Vagina (tissue), 2 donors: ENCODE data around the gene TRDMT1. TPM values are rescaled to one million over a fixed set of nuclear protein-coding genes. Genes with fewer than 3 reads are reported as not detected.

Source experiments
- DNase-seq, 2 donors: peaks; one replicate each; pipeline ENCODE4 v3.0.0-alpha.2; 2017; ENCODE audit errors: extremely low spot score in 2 of 2
- H3K27ac ChIP-seq: fragments of 200-600 bp; sonication (generic); one replicate; pipeline ENCODE4 v1.5.1; 2019
- H3K27me3 ChIP-seq: fragments of 200-600 bp; sonication (generic); one replicate; pipeline ENCODE4 v1.5.1; 2019
- H3K36me3 ChIP-seq, 2 donors: fragments of 200-600 bp; sonication (generic); one replicate each; pipeline ENCODE4 v1.5.1; 2017 to 2019
- H3K4me1 ChIP-seq: fragments of 200-600 bp; sonication (generic); one replicate; pipeline ENCODE4 v1.5.1; 2019
- H3K4me3 ChIP-seq, 2 donors: fragments of 200-600 bp; sonication (generic); 1 replicate in 1 of 2; 2 replicates in 1 of 2; pipeline ENCODE4 v1.5.1; 2016 to 2019
- H3K9me3 ChIP-seq: fragments of 200-600 bp; sonication (generic); one replicate; pipeline ENCODE4 v1.5.1; 2019
- CTCF ChIP-seq, 3 experiments: fragments of 450-650 bp in 2 of 3; fragments of 200-600 bp in 1 of 3; sonication (generic) in 1 of 3; IDR thresholded peaks; one replicate each; pipeline ENCODE4 v1.5.1; 2017 to 2019; ENCODE audit warnings: antibody characterized with exemption in 3 of 3, mild to moderate bottlenecking in 2 of 3, moderate library complexity in 2 of 3
- POLR2A ChIP-seq, 2 donors: fragments of 450-650 bp; IDR thresholded peaks; one replicate each; pipeline ENCODE4 v1.6.1; 2017; ENCODE audit warnings: antibody characterized with exemption in 2 of 2, mild to moderate bottlenecking in 2 of 2, moderate library complexity in 2 of 2
- POLR2AphosphoS5 ChIP-seq, 2 donors: sonication (generic); formaldehyde crosslinking; IDR thresholded peaks; one replicate each; pipeline ENCODE4 v1.9.0; 2017; ENCODE audit warnings: antibody characterized with exemption in 2 of 2, mild to moderate bottlenecking in 2 of 2, low read depth in 1 of 2; ENCODE audit not compliant: insufficient read depth in 1 of 2
- intact Hi-C: fragments of 100-400 bp; cut with DNase I; formaldehyde crosslinking; loops from one replicate; pipeline ENCODE4 v1.15.1; 2023
- total RNA-seq: library from RNA; depleted of rRNA; stranded (reverse); fragments of >200 nt; gene quantifications from one replicate; pipeline ENCODE4 v1.2.3, GENCODE V29; 2016

TRDMT1 gene
- total RNA-seq, 1 donor from 2014 or later, result 6.1 TPM

GRCh38 chr10:17206210-17206709, 4.8 kb upstream of the TRDMT1 start:
- H3K27ac ChIP-seq, result no peak overlapping the region

GRCh38 chr10:17203416-17203815, 1.9 kb upstream of the TRDMT1 start:
- Histone ChIP-seq H3K4me1 (peaks cover 25% of the 10 kb centered on the region), H3K27ac (no peak overlapping the region), H3K9me3 (no peaks in the 10 kb centered on the region), H3K36me3 (no peaks in the 10 kb centered on the region), H3K4me3 (no peak overlapping the region), H3K27me3 (no peaks in the 10 kb centered on the region)
- no peak for DNase-seq
- intact Hi-C loops, result no loop called here
- TF ChIP-seq CTCF (IDR thresholded peaks at IDR 0.05) (no peak), POLR2A (IDR thresholded peaks at IDR 0.05) (no peak), POLR2AphosphoS5 (IDR thresholded peaks at IDR 0.05; ENCODE audit: insufficient read depth in 1 of 2, low read depth in 1 of 2) (no peak)

More at GRCh38 chr10:17206210-17206709, 4.8 kb upstream of the TRDMT1 start:
- H3K9me3 ChIP-seq, result no peaks in the 10 kb centered on the region
- DNase-seq, result no peak
- H3K36me3 ChIP-seq, result no peaks in the 10 kb centered on the region
- no peaks in the 10 kb centered on the region for H3K27me3 ChIP-seq
- peaks cover 5% of the 10 kb centered on the region for H3K4me1 ChIP-seq
- TF ChIP-seq POLR2A (IDR thresholded peaks at IDR 0.05) (no peak), POLR2AphosphoS5 (IDR thresholded peaks at IDR 0.05; ENCODE audit: insufficient read depth in 1 of 2, low read depth in 1 of 2) (no peak)
- no peak overlapping the region for H3K4me3 ChIP-seq
- intact Hi-C loops, result no loop called here

DNA sequence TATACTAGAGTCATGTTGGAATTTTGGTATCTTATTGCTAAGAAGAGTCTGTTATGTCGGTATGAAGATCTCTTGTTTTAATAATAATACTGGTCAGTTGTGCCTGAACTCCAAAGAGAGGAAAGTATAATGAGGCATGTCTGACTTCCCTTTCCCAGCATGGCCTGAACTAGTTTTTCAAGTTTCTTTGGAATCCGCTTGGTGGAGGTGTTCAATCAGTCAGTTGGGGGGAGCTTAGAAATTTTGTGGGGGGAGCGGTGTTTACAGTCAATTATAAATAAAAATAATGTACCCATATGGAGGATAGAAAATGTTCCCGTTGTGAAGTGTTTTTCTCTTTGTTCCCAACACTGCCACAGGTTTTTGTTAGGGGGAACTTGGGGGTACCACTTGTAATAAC, 1.5 kb upstream of the TRDMT1 start:
- no peaks in the 10 kb centered on the region for H3K27me3 ChIP-seq
- H3K9me3 ChIP-seq, result no peaks in the 10 kb centered on the region
- peaks cover 25% of the 10 kb centered on the region for H3K4me1 ChIP-seq
- TF ChIP-seq POLR2A (IDR thresholded peaks at IDR 0.05) (no peak), POLR2AphosphoS5 (IDR thresholded peaks at IDR 0.05; ENCODE audit: insufficient read depth in 1 of 2, low read depth in 1 of 2) (no peak), CTCF (IDR thresholded peaks at IDR 0.05) (no peak)
- H3K4me3 ChIP-seq, result no peak overlapping the region
- no peaks in the 10 kb centered on the region for H3K36me3 ChIP-seq
- DNase-seq, result no peak
- H3K27ac ChIP-seq, result no peak overlapping the region
- intact Hi-C loops, result no loop called here

DNA sequence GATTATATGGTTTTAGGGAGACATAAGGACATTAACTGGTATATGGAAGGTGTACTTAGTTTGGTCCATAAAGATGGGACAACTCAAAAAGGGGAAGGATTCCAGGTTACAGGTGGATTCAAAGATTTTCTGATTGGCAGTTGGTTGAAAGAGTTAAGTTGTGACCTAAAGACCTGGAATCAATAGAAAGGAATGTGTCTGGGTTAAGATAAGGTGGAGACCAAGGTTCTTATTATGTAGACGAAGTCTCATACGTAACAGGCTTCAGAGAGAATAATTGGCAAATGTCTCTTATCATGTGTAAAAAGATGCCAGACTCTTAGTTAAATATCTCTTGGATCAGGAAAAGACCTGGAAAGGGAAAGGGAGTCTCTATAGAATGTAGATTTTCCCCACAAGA, 1.0 kb upstream of the TRDMT1 start:
- DNase-seq, result no peak
- TF ChIP-seq CTCF (IDR thresholded peaks at IDR 0.05), result no peak
- TF ChIP-seq POLR2A (IDR thresholded peaks at IDR 0.05), result no peak
- TF ChIP-seq POLR2AphosphoS5 (IDR thresholded peaks at IDR 0.05; ENCODE audit: insufficient read depth in 1 of 2, low read depth in 1 of 2), result no peak

DNA sequence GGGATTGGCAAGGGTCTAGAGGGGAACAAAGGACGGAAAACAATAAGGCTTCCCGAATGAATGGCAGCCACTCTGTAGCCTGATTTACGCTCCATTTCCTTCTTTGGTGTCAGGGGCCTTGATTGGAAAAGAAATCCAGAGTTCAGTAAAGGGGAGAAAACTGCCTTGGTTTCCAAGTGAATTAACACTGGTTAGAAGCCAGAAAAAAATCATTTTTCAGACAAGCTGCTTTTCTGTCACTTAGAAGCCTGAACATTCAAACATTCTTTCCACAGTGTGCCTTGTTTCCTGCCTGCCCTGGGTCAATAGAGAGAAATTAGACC, 283 bp upstream of the TRDMT1 start:
- TF ChIP-seq POLR2AphosphoS5 (IDR thresholded peaks at IDR 0.05; ENCODE audit: insufficient read depth in 1 of 2, low read depth in 1 of 2) (no peak), POLR2A (IDR thresholded peaks at IDR 0.05) (no peak), CTCF (IDR thresholded peaks at IDR 0.05) (no peak)
- no peak for DNase-seq
- Histone ChIP-seq H3K9me3 (no peaks in the 10 kb centered on the region), H3K4me3 (peak overlapping the region; percentile 64 to 68), H3K27ac (peak overlapping the region; percentile 92), H3K27me3 (no peaks in the 10 kb centered on the region), H3K4me1 (peaks cover 25% of the 10 kb centered on the region), H3K36me3 (no peaks in the 10 kb centered on the region)
- intact Hi-C loops, result loop anchor here (1.0 kb wide), 1 partner anchor 28 kb away; no protein-coding TSS in a partner anchor

More for the DNA sequence above, 1.0 kb upstream of the TRDMT1 start:
- H3K9me3 ChIP-seq, result no peaks in the 10 kb centered on the region
- intact Hi-C loops, result no loop called here
- H3K4me3 ChIP-seq, result no peak overlapping the region
- H3K36me3 ChIP-seq, result no peaks in the 10 kb centered on the region
- no peaks in the 10 kb centered on the region for H3K27me3 ChIP-seq
- H3K27ac ChIP-seq, result no peak overlapping the region
- peaks cover 25% of the 10 kb centered on the region for H3K4me1 ChIP-seq
